ENCODE measurements around the gene NOL9. TPM values are rescaled to one million over a fixed set of nuclear protein-coding genes. Genes with fewer than 3 reads are reported as not detected.

The NOL9 gene
- total RNA-seq, 1 donor from 2014 or later: 10.9 TPM

- ATAC-seq (ENCODE audit: poor library complexity): peak; percentile 10
- intact Hi-C loops (cut with DNase I): loop anchor here (5.0 kb wide), 2 partner anchors 37 to 162 kb away; no protein-coding TSS in a partner anchor
- no peak for DNase-seq
Observed at GRCh38 chr1:6485168-6486101, 68.9 kb downstream of the NOL9 start.

DNA sequence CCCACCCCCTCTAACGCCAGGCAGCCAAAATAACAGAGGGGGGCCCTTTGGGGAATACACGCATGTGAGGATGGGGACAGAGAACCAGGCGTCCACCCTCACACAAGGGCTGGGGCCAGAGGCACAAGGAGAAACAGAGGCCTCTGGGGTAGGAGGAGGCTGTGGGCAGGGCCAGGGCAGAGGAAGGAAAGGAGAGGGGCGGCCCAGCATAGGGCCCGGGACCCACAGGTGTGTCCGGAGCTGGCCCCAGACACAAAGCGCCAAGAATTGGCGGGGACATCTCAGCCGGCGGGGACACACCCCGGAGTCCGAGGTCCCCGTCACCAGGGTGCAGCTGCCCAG is 69.5 kb downstream of the NOL9 start:
- DNase-seq: no peak
- no peak for ATAC-seq (ENCODE audit: poor library complexity)
- intact Hi-C loops (cut with DNase I): loop anchor here (5.0 kb wide), 2 partner anchors 38 to 163 kb away; no protein-coding TSS in a partner anchor

- ATAC-seq (ENCODE audit: poor library complexity): no peak
- DNase-seq: no peak
- intact Hi-C loops (cut with DNase I): no loop called here
Observed at GRCh38 chr1:6483761-6484117, 70.6 kb downstream of the NOL9 start.

- intact Hi-C loops (cut with DNase I): no loop called here
- no peak for ATAC-seq (ENCODE audit: poor library complexity)
- no peak for DNase-seq
Observed at GRCh38 chr1:6483017-6483760, 71.1 kb downstream of the NOL9 start.

DNA sequence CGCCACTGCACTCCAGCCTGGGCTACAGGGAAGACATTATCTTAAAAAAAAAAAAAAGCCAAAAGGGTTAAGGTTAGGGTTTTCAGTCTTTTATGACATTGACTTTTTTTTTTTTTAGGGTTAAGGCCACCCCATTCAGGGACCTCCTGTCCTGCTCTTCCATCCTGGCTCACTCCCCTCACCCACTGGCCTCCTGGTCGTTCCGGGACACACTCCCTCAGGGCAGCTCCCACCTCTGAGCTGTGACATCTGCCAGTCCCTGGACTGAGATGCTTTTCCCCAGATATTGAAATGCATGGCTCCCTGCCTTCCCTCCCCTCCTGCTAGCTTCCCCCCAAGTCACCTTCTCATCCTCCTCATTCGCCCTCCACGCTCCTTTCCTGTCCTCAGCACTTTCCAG is 72.5 kb downstream of the NOL9 start:
- DNase-seq (no peak), ATAC-seq (ENCODE audit: poor library complexity) (no peak)
- intact Hi-C loops (cut with DNase I): no loop called here

- DNase-seq (no peak), ATAC-seq (ENCODE audit: poor library complexity) (no peak)
- intact Hi-C loops (cut with DNase I): no loop called here
Observed at GRCh38 chr1:6477039-6477820, 77.1 kb downstream of the NOL9 start.

- intact Hi-C loops (cut with DNase I): no loop called here
- DNase-seq (no peak), ATAC-seq (ENCODE audit: poor library complexity) (no peak)
Observed at GRCh38 chr1:6476483-6476882, 77.8 kb downstream of the NOL9 start.

- intact Hi-C loops (cut with DNase I): no loop called here
- ATAC-seq (ENCODE audit: poor library complexity): peak; percentile 79
- DNase-seq: peak; percentile 81
Observed at GRCh38 chr1:6475381-6476133, 78.8 kb downstream of the NOL9 start.

DNA sequence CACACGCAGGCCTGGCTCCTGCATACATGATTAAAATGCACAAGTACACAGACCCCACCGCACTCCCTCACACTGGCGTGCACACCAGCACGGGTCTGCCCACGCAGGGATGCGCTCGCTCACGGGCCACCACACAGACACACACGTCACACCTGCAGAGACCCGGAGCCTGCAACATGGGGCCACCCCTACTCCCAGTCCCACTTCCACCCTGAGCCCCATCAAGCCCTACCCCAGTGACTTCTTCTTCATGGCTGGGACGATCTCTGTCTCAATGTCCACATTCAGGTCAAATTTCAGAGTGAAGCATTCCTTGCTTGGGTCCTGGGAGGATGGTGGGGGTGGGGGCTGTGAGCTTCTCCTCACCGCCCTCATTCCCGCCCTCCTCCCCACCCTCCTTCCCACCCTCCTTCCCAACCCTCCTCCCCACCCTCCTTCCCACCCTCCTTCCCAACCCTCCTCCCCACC is 79.5 kb downstream of the NOL9 start:
- DNase-seq: no peak
- intact Hi-C loops (cut with DNase I): no loop called here
- no peak for ATAC-seq (ENCODE audit: poor library complexity)

DNA sequence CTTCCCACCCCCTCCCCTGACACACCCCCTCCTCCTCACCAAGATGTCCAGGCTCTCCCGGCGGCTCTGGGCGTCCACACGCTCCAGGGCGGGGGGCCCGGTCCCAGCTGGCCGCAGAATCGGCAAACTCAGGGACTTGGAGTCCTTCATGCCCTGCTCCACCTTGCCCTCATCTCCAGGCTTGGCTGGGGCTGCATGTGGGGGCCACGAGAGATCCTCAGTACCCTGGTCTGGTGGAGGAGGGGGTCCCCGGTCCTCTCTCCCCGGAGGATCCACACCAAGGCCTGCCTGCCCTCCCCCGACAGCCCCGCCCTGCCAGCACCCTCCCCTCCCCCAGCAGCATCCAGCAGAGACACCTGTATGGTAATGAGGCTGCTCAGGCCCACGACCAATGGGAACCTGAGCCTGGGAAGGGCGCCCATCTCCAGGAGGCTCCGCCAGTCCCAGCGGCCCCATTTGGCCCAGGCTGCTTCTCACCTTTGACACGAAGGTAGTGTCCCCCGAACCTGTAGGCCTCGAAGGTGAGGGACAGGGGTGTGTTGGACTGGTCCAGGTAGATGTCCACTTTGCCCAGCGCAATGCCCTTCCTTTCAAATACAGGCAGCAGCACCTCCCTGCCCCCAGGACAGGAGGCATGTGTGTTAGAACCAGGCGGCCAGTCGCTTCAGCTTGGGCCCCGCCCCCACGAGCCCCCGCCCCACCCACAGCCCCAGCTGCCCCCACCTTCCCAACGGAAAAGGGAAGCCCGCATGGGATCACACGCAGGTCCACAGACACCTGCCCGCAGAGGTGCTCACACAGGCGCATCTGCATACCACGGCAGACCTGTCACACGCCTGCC is 80.1 kb downstream of the NOL9 start:
- no peak for DNase-seq
- intact Hi-C loops (cut with DNase I): no loop called here
- no peak for ATAC-seq (ENCODE audit: poor library complexity)

- ATAC-seq (ENCODE audit: poor library complexity): no peak
- DNase-seq: no peak
- intact Hi-C loops (cut with DNase I): no loop called here
Observed at GRCh38 chr1:6473156-6473555, 81.2 kb downstream of the NOL9 start.

GRCh38 chr1:6472391-6472790 is 81.9 kb downstream of the NOL9 start:
- DNase-seq (no peak), ATAC-seq (ENCODE audit: poor library complexity) (no peak)
- intact Hi-C loops (cut with DNase I): no loop called here

DNA sequence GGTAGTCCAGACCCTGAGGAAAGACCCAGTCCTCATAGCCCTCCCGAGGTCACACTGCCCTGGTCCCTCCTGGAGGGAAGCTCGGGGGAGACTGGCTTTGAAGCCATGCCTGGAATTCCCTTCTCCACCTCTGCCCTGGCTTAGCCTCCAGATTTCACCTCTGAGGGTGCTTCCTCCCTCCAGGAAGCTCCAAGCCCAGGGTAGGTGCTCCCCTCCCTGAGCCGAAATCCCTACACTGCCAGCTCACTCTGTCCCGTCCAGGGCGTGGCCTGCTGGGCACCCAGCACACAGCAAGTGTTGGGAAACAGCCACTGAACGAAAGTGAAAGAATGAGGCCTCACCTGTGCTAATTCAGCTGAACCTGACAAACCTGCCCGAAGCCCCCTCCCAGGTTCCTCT is 82.3 kb downstream of the NOL9 start:
- intact Hi-C loops (cut with DNase I): no loop called here
- DNase-seq: no peak

More for the DNA sequence above, 82.3 kb downstream of the NOL9 start:
- no peak for ATAC-seq (ENCODE audit: poor library complexity)

Other genes with a start within 250 kb of the NOL9 start
- gene ACOT7, start 160.7 kb downstream of the NOL9 start, total RNA-seq: 8.5 TPM
- gene HES2, start 134.6 kb downstream of the NOL9 start, total RNA-seq: not detected
- 0.56 TPM for gene ESPN, start 129.7 kb downstream of the NOL9 start, total RNA-seq
- 13.7 TPM for gene TNFRSF25, start 88.3 kb downstream of the NOL9 start, total RNA-seq
- gene PLEKHG5, start 62.8 kb downstream of the NOL9 start, total RNA-seq: 16.8 TPM
- not detected for gene TAS1R1, start 794 bp upstream of the NOL9 start, total RNA-seq
- 11.7 TPM for gene ZBTB48, start 25.5 kb upstream of the NOL9 start, total RNA-seq
- gene KLHL21, start 48.4 kb upstream of the NOL9 start, total RNA-seq: 111 TPM
- 8.6 TPM for gene PHF13, start 59.2 kb upstream of the NOL9 start, total RNA-seq
- 11.5 TPM for gene THAP3, start 70.4 kb upstream of the NOL9 start, total RNA-seq
- gene DNAJC11, start 147.3 kb upstream of the NOL9 start, total RNA-seq: 74.0 TPM
- gene CAMTA1, start 230.9 kb upstream of the NOL9 start, total RNA-seq: 153 TPM

Measured in Right ventricle myocardium superior (tissue), 1 donor.